Hepatocyte (in vitro differentiated cells): ENCODE data around the gene UGT1A4. TPM values are rescaled to one million over a fixed set of nuclear protein-coding genes. Genes with fewer than 3 reads are reported as not detected.

ENCODE experiments used
- DNase-seq: peaks from one replicate; pipeline ENCODE4 v3.0.0-alpha.2; 2016; ENCODE audit warnings: low spot score
- H2AFZ ChIP-seq: fragments of 200-600 bp; sonication (generic); 2 replicates; pipeline ENCODE4 v1.6.0; 2016; ENCODE audit warnings: antibody characterized with exemption, mild to moderate bottlenecking
- H3K27ac ChIP-seq: fragments of 200-600 bp; sonication (generic); 2 replicates; pipeline ENCODE4 v1.5.1; 2016; ENCODE audit warnings: mild to moderate bottlenecking
- H3K27me3 ChIP-seq: fragments of 200-600 bp; sonication (generic); 2 replicates; pipeline ENCODE4 v1.6.1; 2016
- H3K36me3 ChIP-seq: fragments of 200-600 bp; sonication (generic); replicated peaks from 2 replicates; pipeline ENCODE4 v1.5.1; 2016; ENCODE audit warnings: low read depth; ENCODE audit not compliant: insufficient read depth
- H3K4me1 ChIP-seq: fragments of 200-600 bp; sonication (generic); 2 replicates; pipeline ENCODE4 v1.5.1; 2016; ENCODE audit warnings: mild to moderate bottlenecking, moderate library complexity; ENCODE audit not compliant: insufficient read depth
- H3K4me2 ChIP-seq: fragments of 200-600 bp; sonication (generic); 2 replicates; pipeline ENCODE4 v1.6.0; 2016
- H3K4me3 ChIP-seq: fragments of 200-600 bp; sonication (generic); 2 replicates; pipeline ENCODE4 v1.5.1; 2016; ENCODE audit warnings: mild to moderate bottlenecking
- H3K79me2 ChIP-seq: fragments of 200-600 bp; sonication (generic); 2 replicates; pipeline ENCODE4 v1.6.0; 2017; ENCODE audit warnings: mild to moderate bottlenecking
- H3K9me2 ChIP-seq: fragments of 200-600 bp; sonication (generic); replicated peaks from 2 replicates; pipeline ENCODE4 v1.6.0; 2017; ENCODE audit warnings: mild to moderate bottlenecking; ENCODE audit not compliant: insufficient read depth
- H3K9me3 ChIP-seq: fragments of 200-600 bp; sonication (generic); 2 replicates; pipeline ENCODE4 v1.5.1; 2016; ENCODE audit warnings: low read depth, mild to moderate bottlenecking
- H4K20me1 ChIP-seq: fragments of 200-600 bp; sonication (generic); 2 replicates; pipeline ENCODE4 v1.6.0; 2016; ENCODE audit warnings: mild to moderate bottlenecking; ENCODE audit not compliant: insufficient read depth, poor library complexity, severe bottlenecking
- CTCF ChIP-seq: fragments of 200-600 bp; sonication (generic); IDR thresholded peaks from 2 replicates; pipeline ENCODE4 v1.5.1; 2016; ENCODE audit warnings: antibody characterized with exemption, mild to moderate bottlenecking; ENCODE audit not compliant: poor library complexity
- EZH2 ChIP-seq: fragments of 200-600 bp; sonication (generic); IDR thresholded peaks from 2 replicates; pipeline ENCODE4 v1.6.1; 2016; ENCODE audit warnings: antibody characterized with exemption, mild to moderate bottlenecking, borderline replicate concordance
- EZH2phosphoT487 ChIP-seq: fragments of 200-600 bp; sonication (generic); IDR thresholded peaks from one replicate; pipeline ENCODE4 v1.6.1; 2018; ENCODE audit warnings: antibody characterized with exemption, mild to moderate bottlenecking, low read depth, moderate library complexity; ENCODE audit not compliant: unreplicated experiment, severe bottlenecking
- WGBS: methylation state at CpG from one replicate; pipeline ENCODE4 v1.1.6; 2016; ENCODE audit warnings: low lambda C conversion rate; ENCODE audit errors: missing lambda C conversion rate; 5-methylcytosine and 5-hydroxymethylcytosine counted together
- polyA plus RNA-seq: library from polyadenylated mRNA; unstranded; fragments of >200 nt; fragmentation: Nextera tagmentation; extraction: Ambion mirVana; gene quantifications from 2 replicates; pipeline ENCODE4 v1.2.1, GENCODE V29; 2016
- total RNA-seq: library from RNA; depleted of rRNA; stranded (reverse); fragments of >200 nt; gene quantifications from 2 replicates; pipeline ENCODE4 v1.2.3, GENCODE V29; 2014

The UGT1A4 gene
- total and polyA plus RNA-seq, 2 experiments from 2014 or later, result not detected

- Histone ChIP-seq H3K27ac (no peak overlapping the region), H3K9me2 (no peaks in the 10 kb centered on the region), H3K4me3 (no peak overlapping the region), H3K9me3 (no peaks in the 10 kb centered on the region), H3K4me2 (no peak overlapping the region), H3K36me3 (no peaks in the 10 kb centered on the region), H3K4me1 (peaks cover 10% of the 10 kb centered on the region), H4K20me1 (no peaks in the 10 kb centered on the region), H3K79me2 (no peaks in the 10 kb centered on the region), H2AFZ (no peak overlapping the region), H3K27me3 (no peaks in the 10 kb centered on the region)
- no peak for DNase-seq
- 89% methylated on average over 11 of the region's 11 CpGs for WGBS
- no peak for TF ChIP-seq CTCF
- TF ChIP-seq EZH2phosphoT487, result no peak
- TF ChIP-seq EZH2, result no peak
Observed at GRCh38 chr2:233817995-233818638, 99.6 kb downstream of the UGT1A4 start.

GRCh38 chr2:233818639-233819621, 100.4 kb downstream of the UGT1A4 start:
- TF ChIP-seq EZH2 (no peak), CTCF (no peak), EZH2phosphoT487 (no peak)
- Histone ChIP-seq H3K9me3 (no peaks in the 10 kb centered on the region), H2AFZ (no peak overlapping the region), H3K27ac (no peak overlapping the region), H4K20me1 (no peaks in the 10 kb centered on the region), H3K36me3 (no peaks in the 10 kb centered on the region), H3K4me3 (no peak overlapping the region), H3K79me2 (no peaks in the 10 kb centered on the region), H3K9me2 (no peaks in the 10 kb centered on the region), H3K4me2 (no peak overlapping the region), H3K27me3 (no peaks in the 10 kb centered on the region), H3K4me1 (peaks cover 10% of the 10 kb centered on the region)
- WGBS, result 89% methylated on average over 16 of the region's 17 CpGs
- DNase-seq, result no peak

GRCh38 chr2:233819884-233820773, 101.6 kb downstream of the UGT1A4 start:
- Histone ChIP-seq H3K27me3 (no peaks in the 10 kb centered on the region), H3K79me2 (no peaks in the 10 kb centered on the region), H3K9me2 (no peaks in the 10 kb centered on the region), H2AFZ (no peak overlapping the region), H3K4me3 (no peak overlapping the region), H3K36me3 (no peaks in the 10 kb centered on the region), H3K9me3 (no peaks in the 10 kb centered on the region), H3K27ac (no peak overlapping the region), H3K4me1 (peaks cover 10% of the 10 kb centered on the region), H4K20me1 (no peaks in the 10 kb centered on the region), H3K4me2 (no peak overlapping the region)
- DNase-seq, result no peak
- 94% methylated on average over 18 of the region's 18 CpGs for WGBS
- TF ChIP-seq EZH2phosphoT487 (no peak), EZH2 (no peak), CTCF (no peak)
